Endothelial cell of umbilical vein (primary cell): ENCODE results near the gene CFAP20DC. TPM values are rescaled to one million over a fixed set of nuclear protein-coding genes. Genes with fewer than 3 reads are reported as not detected.

Experiments
- BruUV-seq: library from RNA; stranded (reverse); fragments of 400-500 nt; replicated peaks from 2 replicates; lab custom pipeline; 2021; lab: Mats Ljungman, UMichigan
- CTCF ChIA-PET: fragments of 300-600, 350-600 bp; sonication (Branson Sonifier 250); formaldehyde crosslinking; loops from one replicate; lab custom pipeline; 2021; ENCODE audit warnings: antibody characterized with exemption, inconsistent platforms; lab: Charles Lee
- POLR2A ChIA-PET: fragments of 300-600, 350-600 bp; sonication (Branson Sonifier 250); formaldehyde crosslinking; loops from one replicate; lab custom pipeline; 2021; ENCODE audit warnings: antibody characterized with exemption, inconsistent platforms; lab: Charles Lee
- DNase-seq: peaks from one replicate; pipeline ENCODE4 v3.0.0-alpha.2; 2011; ENCODE audit warnings: low read depth, low spot score
- FAIRE-seq: peaks from 2 replicates; lab custom pipeline; 2011; peaks lifted over from hg19 to GRCh38; lab: Jason Lieb, UNC
- H2AFZ ChIP-seq: 2 replicates; pipeline ENCODE4 v1.6.0; 2012; ENCODE audit warnings: low read depth, low read length, control low read depth, inconsistent platforms
- H3K27ac ChIP-seq: 2 replicates; pipeline ENCODE4 v1.5.1; 2011; ENCODE audit warnings: low read depth, mild to moderate bottlenecking, control low read depth, low read length, moderate library complexity; ENCODE audit not compliant: insufficient read depth
- H3K27me3 ChIP-seq, 2 experiments: 2 replicates each; pipeline versions ENCODE4 v1.6.0 to v1.6.1; 2011; ENCODE audit warnings: low read length in 2 of 2, mixed read lengths in 1 of 2; ENCODE audit not compliant: control insufficient read depth in 2 of 2, insufficient read depth in 2 of 2
- H3K36me3 ChIP-seq, 2 experiments: 2 replicates in 1 of 2; 3 replicates in 1 of 2; pipeline ENCODE4 v1.5.1; 2011; ENCODE audit warnings: low read length in 2 of 2, mild to moderate bottlenecking in 1 of 2, moderate library complexity in 1 of 2; ENCODE audit not compliant: control insufficient read depth in 2 of 2, insufficient read depth in 2 of 2; ENCODE audit errors: extremely low read depth in 1 of 2
- H3K4me1 ChIP-seq: 3 replicates; pipeline ENCODE4 v1.5.1; 2011; ENCODE audit warnings: mild to moderate bottlenecking, low read length; ENCODE audit not compliant: control insufficient read depth, insufficient read depth; ENCODE audit errors: extremely low read depth
- H3K4me2 ChIP-seq: 2 replicates; pipeline ENCODE4 v1.6.1; 2011; ENCODE audit warnings: low read length, control low read depth, mixed read lengths; ENCODE audit not compliant: insufficient read depth
- H3K4me3 ChIP-seq, 3 experiments: fragments of 200-600 bp in 1 of 3; sonication (generic), shearing (Covaris generic) in 1 of 3; replicated peaks in 1 of 3; 2 replicates each; pipeline ENCODE4 v1.5.1; 2011 to 2016; ENCODE audit warnings: control low read depth in 3 of 3, low read length in 3 of 3, mild to moderate bottlenecking in 2 of 3, inconsistent platforms in 1 of 3, low read depth in 1 of 3, moderate library complexity in 1 of 3; ENCODE audit not compliant: insufficient read depth in 1 of 3
- H3K79me2 ChIP-seq: 2 replicates; pipeline ENCODE4 v1.6.0; 2012; ENCODE audit warnings: low read length, inconsistent platforms; ENCODE audit not compliant: control insufficient read depth, insufficient read depth
- H3K9ac ChIP-seq: replicated peaks from 2 replicates; pipeline ENCODE3; 2011; ENCODE audit warnings: low read length, control low read depth; ENCODE audit not compliant: insufficient read depth; ENCODE audit errors: extremely low read depth
- H3K9me1 ChIP-seq: replicated peaks from 3 replicates; pipeline ENCODE4 v1.6.0; 2011; ENCODE audit warnings: mild to moderate bottlenecking, low read length; ENCODE audit not compliant: control insufficient read depth, insufficient read depth; ENCODE audit errors: extremely low read depth
- H3K9me3 ChIP-seq: replicated peaks from 2 replicates; pipeline ENCODE4 v1.5.1; 2012; ENCODE audit warnings: low read length, inconsistent platforms; ENCODE audit not compliant: control insufficient read depth, insufficient read depth
- H4K20me1 ChIP-seq: replicated peaks from 2 replicates; pipeline ENCODE3; 2011; ENCODE audit warnings: mild to moderate bottlenecking, low read length; ENCODE audit not compliant: control insufficient read depth, insufficient read depth; ENCODE audit errors: extremely low read depth
- CTCF ChIP-seq, 2 donors: IDR thresholded peaks; 1 replicate in 1 of 2; 2 replicates in 1 of 2; pipeline ENCODE4 v1.5.1; 2011; ENCODE audit warnings: low read length in 2 of 2, mild to moderate bottlenecking in 2 of 2, moderate library complexity in 2 of 2, control low read depth in 1 of 2, inconsistent platforms in 1 of 2, low read depth in 1 of 2; ENCODE audit not compliant: insufficient read depth in 1 of 2; ENCODE audit errors: extremely low read depth in 1 of 2
- FOS ChIP-seq: IDR thresholded peaks from 2 replicates; pipeline ENCODE4 v1.6.1; 2011; ENCODE audit warnings: mild to moderate bottlenecking, low read length, moderate library complexity, borderline replicate concordance; ENCODE audit not compliant: insufficient read depth
- JUN ChIP-seq: IDR thresholded peaks from 2 replicates; pipeline ENCODE4 v1.6.1; 2011; ENCODE audit warnings: borderline replicate concordance, low read depth; ENCODE audit not compliant: insufficient read length, insufficient read depth
- MAX ChIP-seq: IDR thresholded peaks from 2 replicates; pipeline ENCODE4 v1.6.1; 2011; ENCODE audit not compliant: insufficient read depth, insufficient read length
- MYC ChIP-seq: IDR thresholded peaks from one replicate; pipeline ENCODE4 v1.6.1; 2011; ENCODE audit warnings: mild to moderate bottlenecking, low read depth, low read length
- POLR2A ChIP-seq: IDR thresholded peaks from 2 replicates; pipeline ENCODE4 v1.6.1; 2012; ENCODE audit warnings: low read depth, mild to moderate bottlenecking, control low read depth, low read length
- dilution Hi-C: fragments of 300-500 bp; cut with MboI; formaldehyde crosslinking; loops from one replicate; pipeline ENCODE4 v1.15.0; 2019; ENCODE audit warnings: low sequenced_read_pairs; ENCODE audit not compliant: extremely low pct_ligation_motif_present
- intact Hi-C: fragments of 100-400 bp; cut with micrococcal nuclease; formaldehyde crosslinking; loops from one replicate; pipeline ENCODE4 v1.10.0; 2022
- polyA plus RNA-seq, 4 experiments: library from polyadenylated mRNA; depleted of rRNA in 3 of 4; stranded (reverse) in 3 of 4; unstranded in 1 of 4; fragments of >200 nt; gene quantifications; 2 replicates each; pipeline versions ENCODE4 v1.2.1 to v1.2.3, GENCODE V29; 2011 to 2012; ENCODE audit warnings: missing spikeins in 1 of 4
- total RNA-seq: library from RNA; stranded (reverse); gene quantifications from 2 replicates; pipeline ENCODE4 v1.2.3, GENCODE V29; 2021

The CFAP20DC gene
- total and polyA plus RNA-seq, 2 donors (not counting 3 experiments of a cell fraction or from before 2014, with no cell fraction given), result 0.92 to 2.1 TPM

GRCh38 chr3:58899953-58900298, 149.9 kb downstream of the CFAP20DC start:
- peak overlapping the region; percentile 31 for H2AFZ ChIP-seq
- no peak overlapping the region for H3K4me2 ChIP-seq
- POLR2A ChIA-PET, result no interaction called here

More at GRCh38 chr3:58899953-58900298, 149.9 kb downstream of the CFAP20DC start:
- no peak for TF ChIP-seq MYC
- no peak for TF ChIP-seq MAX
- no peak for TF ChIP-seq JUN
- TF ChIP-seq FOS, result no peak
- no peak for TF ChIP-seq POLR2A
- no peak for TF ChIP-seq CTCF (IDR thresholded peaks at IDR 0.05; ENCODE audit: extremely low read depth in 1 of 2, insufficient read depth in 1 of 2, low read depth in 1 of 2, low read length in 2 of 2)
- Histone ChIP-seq H3K36me3 (no peaks in the 10 kb centered on the region), H3K27me3 (no peaks in the 10 kb centered on the region), H3K4me3 (no peak overlapping the region), H3K27ac (no peak overlapping the region), H3K9me1 (no peaks in the 10 kb centered on the region), H3K9me3 (no peaks in the 10 kb centered on the region), H4K20me1 (no peaks in the 10 kb centered on the region), H3K9ac (no peak overlapping the region), H3K4me1 (peaks cover 11% of the 10 kb centered on the region), H3K79me2 (no peaks in the 10 kb centered on the region)
- intact Hi-C loops (no loop called here), dilution Hi-C loops (no loop called here)
- DNase-seq (no peak), FAIRE-seq (no peak)
- CTCF ChIA-PET, result no interaction called here
- no TSS peak for BruUV-seq
